ENCODE results near the gene ZNF91.
"Not testable (repeated sequence)": the region's sequence is repeated elsewhere in the genome, so short reads cannot be mapped to it uniquely, and the experiment has no call there.

The ZNF91 gene

GRCh38 chr19:23314505-23315251 lies 80.6 kb downstream of the ZNF91 start:
- H3K9me3 Mint-ChIP-seq: peaks cover 4% of the 10 kb centered on the region
- H3K4me3 Mint-ChIP-seq: no peak overlapping the region
- H3K27me3 Mint-ChIP-seq: no peaks in the 10 kb centered on the region
- no peak overlapping the region for H3K27ac Mint-ChIP-seq
- no peaks in the 10 kb centered on the region for H3K36me3 Mint-ChIP-seq
- no peaks in the 10 kb centered on the region for H3K4me1 Mint-ChIP-seq

GRCh38 chr19:23313196-23313595 lies 82.1 kb downstream of the ZNF91 start:
- H3K36me3 Mint-ChIP-seq: no peaks in the 10 kb centered on the region
- H3K4me1 Mint-ChIP-seq: no peaks in the 10 kb centered on the region
- no peaks in the 10 kb centered on the region for H3K27me3 Mint-ChIP-seq
- H3K9me3 Mint-ChIP-seq: no peaks in the 10 kb centered on the region
- H3K4me3 Mint-ChIP-seq: no peak overlapping the region
- H3K27ac Mint-ChIP-seq: no peak overlapping the region

- no peaks in the 10 kb centered on the region for H3K36me3 Mint-ChIP-seq
- no peaks in the 10 kb centered on the region for H3K9me3 Mint-ChIP-seq
- no peaks in the 10 kb centered on the region for H3K27me3 Mint-ChIP-seq
- H3K4me3 Mint-ChIP-seq: no peak overlapping the region
- no peak overlapping the region for H3K27ac Mint-ChIP-seq
- H3K4me1 Mint-ChIP-seq: no peaks in the 10 kb centered on the region
These were observed 82.8 kb downstream of the ZNF91 start for GRCh38 chr19:23312515-23312914.

GRCh38 chr19:23311551-23311950 lies 83.7 kb downstream of the ZNF91 start:
- no peaks in the 10 kb centered on the region for H3K4me1 Mint-ChIP-seq
- no peaks in the 10 kb centered on the region for H3K36me3 Mint-ChIP-seq
- H3K27ac Mint-ChIP-seq: no peak overlapping the region
- no peak overlapping the region for H3K4me3 Mint-ChIP-seq
- no peaks in the 10 kb centered on the region for H3K27me3 Mint-ChIP-seq
- no peaks in the 10 kb centered on the region for H3K9me3 Mint-ChIP-seq

- Mint-ChIP-seq H3K27me3 (no peaks in the 10 kb centered on the region), H3K9me3 (no peaks in the 10 kb centered on the region), H3K4me1 (no peaks in the 10 kb centered on the region), H3K4me3 (no peak overlapping the region), H3K27ac (no peak overlapping the region), H3K36me3 (no peaks in the 10 kb centered on the region)
These were observed 84.5 kb downstream of the ZNF91 start for GRCh38 chr19:23310729-23311211.

GRCh38 chr19:23309926-23310325 lies 85.3 kb downstream of the ZNF91 start:
- no peaks in the 10 kb centered on the region for H3K27me3 Mint-ChIP-seq
- H3K36me3 Mint-ChIP-seq: no peaks in the 10 kb centered on the region
- H3K27ac Mint-ChIP-seq: no peak overlapping the region
- H3K4me3 Mint-ChIP-seq: no peak overlapping the region
- no peaks in the 10 kb centered on the region for H3K9me3 Mint-ChIP-seq
- no peaks in the 10 kb centered on the region for H3K4me1 Mint-ChIP-seq

- H3K27me3 Mint-ChIP-seq: peaks cover 2% of the 10 kb centered on the region
- no peak overlapping the region for H3K27ac Mint-ChIP-seq
These were observed 89.7 kb downstream of the ZNF91 start for GRCh38 chr19:23305555-23305954.

DNA sequence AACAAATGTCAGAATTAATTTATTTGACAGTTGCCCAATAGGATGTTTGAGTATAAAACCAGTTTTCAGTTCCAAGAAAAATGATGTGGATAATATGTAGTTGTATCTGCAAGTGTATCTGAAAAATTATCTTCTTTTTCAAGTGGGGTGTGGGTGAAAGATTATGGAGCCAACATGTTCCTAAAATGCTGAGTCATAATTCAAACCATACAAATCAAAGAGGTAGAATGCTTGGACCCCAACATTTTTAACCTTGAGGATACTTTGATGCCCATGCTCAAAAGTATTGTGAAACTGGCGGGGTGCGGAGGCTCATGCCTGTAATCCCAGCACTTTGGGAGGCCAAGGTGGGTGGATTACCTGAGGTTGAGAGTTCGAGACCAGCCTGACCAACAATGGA lies 91.0 kb downstream of the ZNF91 start:
- H3K9me3 Mint-ChIP-seq: peaks cover 22% of the 10 kb centered on the region
- H3K4me1 Mint-ChIP-seq: no peaks in the 10 kb centered on the region
- H3K36me3 Mint-ChIP-seq: peaks cover 4% of the 10 kb centered on the region
- H3K27ac Mint-ChIP-seq: no peak overlapping the region
- no peak overlapping the region for H3K4me3 Mint-ChIP-seq
- H3K27me3 Mint-ChIP-seq: peaks cover 3% of the 10 kb centered on the region

More at GRCh38 chr19:23305555-23305954, 89.7 kb downstream of the ZNF91 start:
- Mint-ChIP-seq H3K9me3 (peaks cover 11% of the 10 kb centered on the region), H3K4me3 (no peak overlapping the region), H3K36me3 (no peaks in the 10 kb centered on the region), H3K4me1 (no peaks in the 10 kb centered on the region)

GRCh38 chr19:23294141-23294540 lies 101.1 kb downstream of the ZNF91 start:
- Mint-ChIP-seq H3K4me1 (no peaks in the 10 kb centered on the region), H3K27me3 (no peaks in the 10 kb centered on the region), H3K9me3 (peaks cover 5% of the 10 kb centered on the region), H3K27ac (no peak overlapping the region), H3K4me3 (no peak overlapping the region), H3K36me3 (peaks cover 3% of the 10 kb centered on the region)

- H3K36me3 Mint-ChIP-seq, H3K27ac Mint-ChIP-seq, H3K4me1 Mint-ChIP-seq, H3K27me3 Mint-ChIP-seq, H3K4me3 Mint-ChIP-seq: not testable (repeated sequence)
- peaks cover 26% of the 10 kb centered on the region for H3K9me3 Mint-ChIP-seq
These were observed 105.3 kb downstream of the ZNF91 start for GRCh38 chr19:23289966-23290365.

Data from activated naive CD4-positive, alpha-beta T cell treated with anti-CD3 and anti-CD28 coated beads, Interleukin-2, amount 50 U/mL, for 24 hours (primary cell).